Uterus (tissue), 4 donors: ENCODE data around the gene NCKAP1. TPM values are rescaled to one million over a fixed set of nuclear protein-coding genes. Genes with fewer than 3 reads are reported as not detected.

Experiments
- DNase-seq, 2 donors: peaks; one replicate each; pipeline ENCODE4 v3.0.0-alpha.2; 2019 to 2020
- H3K27ac ChIP-seq, 2 donors: fragments of 200-600 bp; sonication (generic); 1 replicate in 1 of 2; 2 replicates in 1 of 2; pipeline ENCODE4 v1.5.1; 2016 to 2018
- H3K27me3 ChIP-seq, 2 donors: fragments of 200-600 bp; sonication (generic); one replicate each; pipeline ENCODE4 v1.5.1; 2018 to 2019; ENCODE audit warnings: control low read depth in 1 of 2
- H3K36me3 ChIP-seq, 2 donors: fragments of 200-600 bp; sonication (generic); one replicate each; pipeline ENCODE4 v1.5.1; 2019; ENCODE audit warnings: control low read depth in 1 of 2
- H3K4me1 ChIP-seq, 2 donors: fragments of 200-600 bp; sonication (generic); one replicate each; pipeline ENCODE4 v1.5.1; 2018 to 2019; ENCODE audit warnings: control low read depth in 1 of 2
- H3K4me3 ChIP-seq, 2 donors: fragments of 200-600 bp; sonication (generic); 1 replicate in 1 of 2; 2 replicates in 1 of 2; pipeline ENCODE4 v1.5.1; 2018 to 2019; ENCODE audit warnings: mild to moderate bottlenecking in 1 of 2
- H3K9me3 ChIP-seq, 2 donors: fragments of 200-600 bp; sonication (generic); one replicate each; pipeline ENCODE4 v1.5.1; 2019; ENCODE audit warnings: control low read depth in 1 of 2
- CTCF ChIP-seq, 4 experiments: fragments of 200-600 bp in 2 of 4; fragments of 450-650 bp in 2 of 4; sonication (generic) in 2 of 4; IDR thresholded peaks; one replicate each; pipeline ENCODE4 v1.5.1; 2016 to 2019; ENCODE audit warnings: antibody characterized with exemption in 4 of 4, mild to moderate bottlenecking in 2 of 4, moderate library complexity in 1 of 4
- POLR2A ChIP-seq, 2 donors: fragments of 450-650 bp; IDR thresholded peaks; one replicate each; pipeline ENCODE4 v1.6.1; 2016; ENCODE audit warnings: antibody characterized with exemption in 2 of 2, mild to moderate bottlenecking in 1 of 2, moderate library complexity in 1 of 2
- intact Hi-C: fragments of 100-400 bp; cut with DNase I; formaldehyde crosslinking; loops from one replicate; pipeline ENCODE4 v1.15.1; 2023; ENCODE audit warnings: low total_unique reads
- total RNA-seq, 4 donors: library from RNA; depleted of rRNA in 3 of 4; stranded (reverse); fragments of >200 nt in 3 of 4; gene quantifications; one replicate each; pipeline versions ENCODE4 v1.1.0 to v1.2.4, GENCODE V29; 2014 to 2023
- donor health status: DM: yes; HTN: yes; CAD: no.

Gene NCKAP1
- total RNA-seq, 4 donors from 2014 or later: 55.3 to 284 (median 167) TPM

- TF ChIP-seq CTCF (IDR thresholded peaks at IDR 0.05): no peak
- Histone ChIP-seq H3K27me3 (no peaks in the 10 kb centered on the region), H3K9me3 (no peaks in the 10 kb centered on the region), H3K4me3 (no peak overlapping the region), H3K27ac (no peak overlapping the region), H3K4me1 (no peaks in the 10 kb centered on the region), H3K36me3 (no peaks in the 10 kb centered on the region)
- no peak for DNase-seq
- intact Hi-C loops: no loop called here
Observed at GRCh38 chr2:182943339-182943738, 94.9 kb downstream of the NCKAP1 start.

GRCh38 chr2:182942756-182943155, 95.5 kb downstream of the NCKAP1 start:
- no peaks in the 10 kb centered on the region for H3K9me3 ChIP-seq
- H3K36me3 ChIP-seq: no peaks in the 10 kb centered on the region
- no peak for DNase-seq
- intact Hi-C loops: no loop called here
- H3K27me3 ChIP-seq: no peaks in the 10 kb centered on the region
- TF ChIP-seq CTCF (IDR thresholded peaks at IDR 0.05) (no peak), POLR2A (IDR thresholded peaks at IDR 0.05) (no peak)
- H3K4me3 ChIP-seq: no peak overlapping the region
- H3K27ac ChIP-seq: no peak overlapping the region
- no peaks in the 10 kb centered on the region for H3K4me1 ChIP-seq

GRCh38 chr2:182941919-182942318, 96.3 kb downstream of the NCKAP1 start:
- Histone ChIP-seq H3K27me3 (no peaks in the 10 kb centered on the region), H3K27ac (no peak overlapping the region), H3K9me3 (no peaks in the 10 kb centered on the region), H3K4me3 (no peak overlapping the region), H3K4me1 (no peaks in the 10 kb centered on the region), H3K36me3 (no peaks in the 10 kb centered on the region)
- no peak for DNase-seq
- intact Hi-C loops: no loop called here
- TF ChIP-seq CTCF (IDR thresholded peaks at IDR 0.05) (no peak), POLR2A (IDR thresholded peaks at IDR 0.05) (no peak)

GRCh38 chr2:182941121-182941722, 97.0 kb downstream of the NCKAP1 start:
- TF ChIP-seq POLR2A (IDR thresholded peaks at IDR 0.05) (no peak), CTCF (IDR thresholded peaks at IDR 0.05) (no peak)
- DNase-seq: no peak
- no peaks in the 10 kb centered on the region for H3K4me1 ChIP-seq
- H3K9me3 ChIP-seq: no peaks in the 10 kb centered on the region
- intact Hi-C loops: no loop called here
- no peaks in the 10 kb centered on the region for H3K36me3 ChIP-seq
- no peak overlapping the region for H3K4me3 ChIP-seq
- H3K27me3 ChIP-seq: no peaks in the 10 kb centered on the region
- H3K27ac ChIP-seq: no peak overlapping the region

- H3K4me3 ChIP-seq: no peak overlapping the region
- no peaks in the 10 kb centered on the region for H3K4me1 ChIP-seq
- no peaks in the 10 kb centered on the region for H3K27me3 ChIP-seq
- intact Hi-C loops: no loop called here
- no peaks in the 10 kb centered on the region for H3K9me3 ChIP-seq
- TF ChIP-seq POLR2A (IDR thresholded peaks at IDR 0.05) (no peak), CTCF (IDR thresholded peaks at IDR 0.05) (no peak)
- H3K36me3 ChIP-seq: no peaks in the 10 kb centered on the region
- no peak overlapping the region for H3K27ac ChIP-seq
- no peak for DNase-seq
Observed at GRCh38 chr2:182937870-182938269, 100.4 kb downstream of the NCKAP1 start.
